GM23338 (cell line): ENCODE results near the gene ZFC3H1. TPM values are rescaled to one million over a fixed set of nuclear protein-coding genes. Genes with fewer than 3 reads are reported as not detected.

ENCODE experiments used
- ATAC-seq: fragments of 200-7000 bp; cut with Tn5 transposase; 3 replicates; pipeline ENCODE4 v1.9.1; 2020
- DNase-seq: peaks from one replicate; pipeline ENCODE4 v3.0.0-alpha.2; 2015; ENCODE audit warnings: low spot score
- H2AFZ ChIP-seq: fragments of 200-600 bp; sonication (generic); 2 replicates; pipeline ENCODE4 v1.8.0; 2016; ENCODE audit warnings: antibody characterized with exemption, mild to moderate bottlenecking, moderate library complexity
- H3F3A ChIP-seq: fragments of 200-600 bp; sonication (generic); replicated peaks from 2 replicates; pipeline ENCODE4 v1.8.0; 2017; ENCODE audit warnings: antibody characterized with exemption, mixed run types, low read depth
- H3K27ac ChIP-seq: fragments of 200-600 bp; sonication (generic); 2 replicates; pipeline ENCODE4 v1.6.1; 2016; ENCODE audit warnings: low read depth
- H3K27me3 ChIP-seq: fragments of 200-600 bp; sonication (generic); 2 replicates; pipeline ENCODE4 v1.8.0; 2016; ENCODE audit warnings: mild to moderate bottlenecking, mixed run types, moderate library complexity; ENCODE audit not compliant: insufficient read depth
- H3K36me3 ChIP-seq: fragments of 200-600 bp; sonication (generic); 2 replicates; pipeline ENCODE4 v1.8.0; 2016; ENCODE audit warnings: mild to moderate bottlenecking; ENCODE audit not compliant: insufficient read depth
- H3K4me1 ChIP-seq: fragments of 200-600 bp; sonication (generic); 2 replicates; pipeline ENCODE4 v1.8.0; 2016; ENCODE audit warnings: mild to moderate bottlenecking, moderate library complexity; ENCODE audit not compliant: insufficient read depth
- H3K4me2 ChIP-seq: fragments of 200-600 bp; sonication (generic); 2 replicates; pipeline ENCODE4 v1.7.1; 2017; ENCODE audit warnings: mixed run types
- H3K4me3 ChIP-seq: fragments of 200-600 bp; sonication (generic); 2 replicates; pipeline ENCODE4 v1.6.1; 2016; ENCODE audit warnings: mixed run types
- H3K79me2 ChIP-seq: fragments of 200-600 bp; sonication (generic); replicated peaks from 2 replicates; pipeline ENCODE4 v1.8.0; 2017; ENCODE audit warnings: mild to moderate bottlenecking; ENCODE audit not compliant: insufficient read depth
- H3K9me2 ChIP-seq: fragments of 200-600 bp; sonication (generic); 2 replicates; pipeline ENCODE4 v1.8.0; 2017; ENCODE audit not compliant: insufficient read depth
- H4K20me1 ChIP-seq: fragments of 200-600 bp; sonication (generic); replicated peaks from 2 replicates; pipeline ENCODE4 v1.8.0; 2017; ENCODE audit warnings: mild to moderate bottlenecking; ENCODE audit not compliant: insufficient read depth
- H3K27ac Mint-ChIP-seq: 2 replicates; pipeline ENCODE4 v1.8.0; 2020; ENCODE audit warnings: inconsistent platforms, mild to moderate bottlenecking, moderate library complexity, mixed read lengths
- H3K27me3 Mint-ChIP-seq: 3 replicates; pipeline ENCODE4 v1.8.0; 2022; ENCODE audit warnings: low read depth, mild to moderate bottlenecking, moderate library complexity, mixed read lengths, inconsistent platforms; ENCODE audit not compliant: insufficient read depth, poor library complexity
- H3K36me3 Mint-ChIP-seq: 3 replicates; pipeline ENCODE4 v1.8.0; 2021; ENCODE audit warnings: low read depth, mild to moderate bottlenecking, inconsistent platforms, moderate library complexity, mixed read lengths
- H3K4me1 Mint-ChIP-seq: 3 replicates; pipeline ENCODE4 v1.8.0; 2020; ENCODE audit warnings: mild to moderate bottlenecking, inconsistent platforms, mixed read lengths
- H3K4me3 Mint-ChIP-seq: 3 replicates; pipeline ENCODE4 v1.8.0; 2021; ENCODE audit warnings: moderate library complexity, mild to moderate bottlenecking, inconsistent platforms, mixed read lengths
- H3K9me3 Mint-ChIP-seq: 3 replicates; pipeline ENCODE4 v1.8.0; 2020; ENCODE audit warnings: moderate library complexity, mild to moderate bottlenecking, inconsistent platforms, mixed read lengths
- CREB1 ChIP-seq: fragments of 250-450 bp; sonication (Bioruptor Pico); IDR thresholded peaks from 2 replicates; pipeline ENCODE4 v1.5.0; 2020; ENCODE audit warnings: low read depth, mild to moderate bottlenecking, moderate library complexity
- EZH2 ChIP-seq: fragments of 200-600 bp; sonication (generic); IDR thresholded peaks from one replicate; pipeline ENCODE4 v1.8.0; 2017; ENCODE audit warnings: antibody characterized with exemption, mild to moderate bottlenecking, low read depth; ENCODE audit not compliant: unreplicated experiment
- EZH2phosphoT487 ChIP-seq: fragments of 200-600 bp; sonication (generic); IDR thresholded peaks from one replicate; pipeline ENCODE4 v1.8.1; 2018; ENCODE audit warnings: antibody characterized with exemption; ENCODE audit not compliant: unreplicated experiment
- JUNB ChIP-seq: IDR thresholded peaks from one replicate; pipeline ENCODE4 v1.6.1; 2016; ENCODE audit warnings: antibody characterized with exemption; ENCODE audit not compliant: unreplicated experiment
- NANOG ChIP-seq: IDR thresholded peaks from 2 replicates; pipeline ENCODE4 v1.6.1; 2016; ENCODE audit warnings: antibody characterized with exemption, borderline replicate concordance
- POLR2AphosphoS5 ChIP-seq: IDR thresholded peaks from 2 replicates; pipeline ENCODE4 v1.6.1; 2016; ENCODE audit warnings: antibody characterized with exemption, low read depth
- REST ChIP-seq: IDR thresholded peaks from one replicate; pipeline ENCODE4 v1.6.1; 2018; ENCODE audit warnings: antibody characterized with exemption; ENCODE audit not compliant: unreplicated experiment
- STAT1 ChIP-seq: IDR thresholded peaks from one replicate; pipeline ENCODE4 v1.6.1; 2016; ENCODE audit warnings: antibody characterized with exemption; ENCODE audit not compliant: unreplicated experiment
- ZNF114 ChIP-seq: fragments of 250-450 bp; sonication (Bioruptor Pico); IDR thresholded peaks from 2 replicates; pipeline ENCODE4 v1.5.0; 2020; ENCODE audit warnings: mild to moderate bottlenecking, moderate library complexity
- ZNF331 ChIP-seq: fragments of 250-450 bp; sonication (Bioruptor Pico); IDR thresholded peaks from 2 replicates; pipeline ENCODE4 v1.5.0; 2020; ENCODE audit warnings: low read depth, mild to moderate bottlenecking, moderate library complexity
- polyA plus RNA-seq: library from polyadenylated mRNA; unstranded; fragments of >200 nt; fragmentation: Nextera tagmentation; extraction: Ambion mirVana; gene quantifications from 2 replicates; pipeline ENCODE4 v1.2.1, GENCODE V29; 2016
- total RNA-seq: library from RNA; depleted of rRNA; stranded (reverse); fragments of >200 nt; shearing (Covaris generic); gene quantifications from 2 replicates; pipeline ENCODE4 v1.2.3, GENCODE V29; 2014
- TF ChIP-seq, protein P1 (sequence below), 2 experiments: fragments of 200-600 bp in 1 of 2; sonication (generic) in 1 of 2; conservative IDR thresholded peaks; 2 replicates each; pipeline versions ENCODE4 v1.5.1 to v1.6.1; 2016 to 2017; ENCODE audit warnings: antibody characterized with exemption in 2 of 2, low read depth in 2 of 2, mild to moderate bottlenecking in 2 of 2, moderate library complexity in 1 of 2
- TF ChIP-seq, protein P2 (sequence below): IDR thresholded peaks from 2 replicates; pipeline ENCODE4 v1.6.1; 2016; ENCODE audit warnings: antibody characterized with exemption
- TF ChIP-seq, protein P3 (sequence below): fragments of 250-450 bp; sonication (Bioruptor Pico); IDR thresholded peaks from 2 replicates; pipeline ENCODE4 v1.5.0; 2020; ENCODE audit warnings: mild to moderate bottlenecking, moderate library complexity

Gene ZFC3H1
- total and polyA plus RNA-seq, 2 experiments from 2014 or later, result 30.3 to 46.2 TPM

DNA sequence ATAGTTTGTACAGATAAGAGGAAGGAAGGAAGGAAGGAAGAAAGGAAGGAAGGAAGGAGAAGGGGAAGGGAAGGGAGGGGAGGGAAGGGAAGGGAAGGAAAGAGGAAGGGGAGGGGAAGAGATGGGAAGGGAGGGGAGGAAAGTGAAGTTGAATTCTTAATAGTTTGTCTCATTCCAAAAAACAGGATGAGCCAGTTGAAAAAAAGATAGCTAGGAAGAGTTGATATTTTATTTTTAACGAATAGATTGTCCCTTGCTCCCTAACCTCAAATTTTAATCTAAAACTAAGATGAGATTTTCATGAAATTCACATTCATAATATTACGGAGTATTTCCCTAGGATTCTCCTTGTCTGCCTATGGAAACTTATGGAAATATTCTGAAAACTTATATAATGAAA is 80.7 kb downstream of the ZFC3H1 start:
- no peaks in the 10 kb centered on the region for H3K27me3 ChIP-seq
- no peak overlapping the region for H3K4me3 Mint-ChIP-seq
- H3K27ac Mint-ChIP-seq, result no peak overlapping the region
- H2AFZ ChIP-seq, result no peak overlapping the region
- peaks cover 6% of the 10 kb centered on the region; the same call in 1 of the 3 replicates for H3K9me3 Mint-ChIP-seq
- no peak for TF ChIP-seq ZNF331 (CRISPR knock-in tag)
- no peak for TF ChIP-seq CREB1 (CRISPR knock-in tag)
- TF ChIP-seq, protein P1, sequence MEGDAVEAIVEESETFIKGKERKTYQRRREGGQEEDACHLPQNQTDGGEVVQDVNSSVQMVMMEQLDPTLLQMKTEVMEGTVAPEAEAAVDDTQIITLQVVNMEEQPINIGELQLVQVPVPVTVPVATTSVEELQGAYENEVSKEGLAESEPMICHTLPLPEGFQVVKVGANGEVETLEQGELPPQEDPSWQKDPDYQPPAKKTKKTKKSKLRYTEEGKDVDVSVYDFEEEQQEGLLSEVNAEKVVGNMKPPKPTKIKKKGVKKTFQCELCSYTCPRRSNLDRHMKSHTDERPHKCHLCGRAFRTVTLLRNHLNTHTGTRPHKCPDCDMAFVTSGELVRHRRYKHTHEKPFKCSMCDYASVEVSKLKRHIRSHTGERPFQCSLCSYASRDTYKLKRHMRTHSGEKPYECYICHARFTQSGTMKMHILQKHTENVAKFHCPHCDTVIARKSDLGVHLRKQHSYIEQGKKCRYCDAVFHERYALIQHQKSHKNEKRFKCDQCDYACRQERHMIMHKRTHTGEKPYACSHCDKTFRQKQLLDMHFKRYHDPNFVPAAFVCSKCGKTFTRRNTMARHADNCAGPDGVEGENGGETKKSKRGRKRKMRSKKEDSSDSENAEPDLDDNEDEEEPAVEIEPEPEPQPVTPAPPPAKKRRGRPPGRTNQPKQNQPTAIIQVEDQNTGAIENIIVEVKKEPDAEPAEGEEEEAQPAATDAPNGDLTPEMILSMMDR (conservative IDR thresholded peaks at IDR 0.05; ENCODE audit: low read depth in 2 of 2), result no peak
- TF ChIP-seq STAT1, result no peak
- no peak for TF ChIP-seq NANOG
- TF ChIP-seq JUNB, result no peak
- TF ChIP-seq ZNF114 (CRISPR knock-in tag), result no peak
- no peak for TF ChIP-seq POLR2AphosphoS5
- TF ChIP-seq, protein P2, sequence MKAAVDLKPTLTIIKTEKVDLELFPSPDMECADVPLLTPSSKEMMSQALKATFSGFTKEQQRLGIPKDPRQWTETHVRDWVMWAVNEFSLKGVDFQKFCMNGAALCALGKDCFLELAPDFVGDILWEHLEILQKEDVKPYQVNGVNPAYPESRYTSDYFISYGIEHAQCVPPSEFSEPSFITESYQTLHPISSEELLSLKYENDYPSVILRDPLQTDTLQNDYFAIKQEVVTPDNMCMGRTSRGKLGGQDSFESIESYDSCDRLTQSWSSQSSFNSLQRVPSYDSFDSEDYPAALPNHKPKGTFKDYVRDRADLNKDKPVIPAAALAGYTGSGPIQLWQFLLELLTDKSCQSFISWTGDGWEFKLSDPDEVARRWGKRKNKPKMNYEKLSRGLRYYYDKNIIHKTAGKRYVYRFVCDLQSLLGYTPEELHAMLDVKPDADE, result no peak
- TF ChIP-seq REST, result no peak
- TF ChIP-seq, protein P3, sequence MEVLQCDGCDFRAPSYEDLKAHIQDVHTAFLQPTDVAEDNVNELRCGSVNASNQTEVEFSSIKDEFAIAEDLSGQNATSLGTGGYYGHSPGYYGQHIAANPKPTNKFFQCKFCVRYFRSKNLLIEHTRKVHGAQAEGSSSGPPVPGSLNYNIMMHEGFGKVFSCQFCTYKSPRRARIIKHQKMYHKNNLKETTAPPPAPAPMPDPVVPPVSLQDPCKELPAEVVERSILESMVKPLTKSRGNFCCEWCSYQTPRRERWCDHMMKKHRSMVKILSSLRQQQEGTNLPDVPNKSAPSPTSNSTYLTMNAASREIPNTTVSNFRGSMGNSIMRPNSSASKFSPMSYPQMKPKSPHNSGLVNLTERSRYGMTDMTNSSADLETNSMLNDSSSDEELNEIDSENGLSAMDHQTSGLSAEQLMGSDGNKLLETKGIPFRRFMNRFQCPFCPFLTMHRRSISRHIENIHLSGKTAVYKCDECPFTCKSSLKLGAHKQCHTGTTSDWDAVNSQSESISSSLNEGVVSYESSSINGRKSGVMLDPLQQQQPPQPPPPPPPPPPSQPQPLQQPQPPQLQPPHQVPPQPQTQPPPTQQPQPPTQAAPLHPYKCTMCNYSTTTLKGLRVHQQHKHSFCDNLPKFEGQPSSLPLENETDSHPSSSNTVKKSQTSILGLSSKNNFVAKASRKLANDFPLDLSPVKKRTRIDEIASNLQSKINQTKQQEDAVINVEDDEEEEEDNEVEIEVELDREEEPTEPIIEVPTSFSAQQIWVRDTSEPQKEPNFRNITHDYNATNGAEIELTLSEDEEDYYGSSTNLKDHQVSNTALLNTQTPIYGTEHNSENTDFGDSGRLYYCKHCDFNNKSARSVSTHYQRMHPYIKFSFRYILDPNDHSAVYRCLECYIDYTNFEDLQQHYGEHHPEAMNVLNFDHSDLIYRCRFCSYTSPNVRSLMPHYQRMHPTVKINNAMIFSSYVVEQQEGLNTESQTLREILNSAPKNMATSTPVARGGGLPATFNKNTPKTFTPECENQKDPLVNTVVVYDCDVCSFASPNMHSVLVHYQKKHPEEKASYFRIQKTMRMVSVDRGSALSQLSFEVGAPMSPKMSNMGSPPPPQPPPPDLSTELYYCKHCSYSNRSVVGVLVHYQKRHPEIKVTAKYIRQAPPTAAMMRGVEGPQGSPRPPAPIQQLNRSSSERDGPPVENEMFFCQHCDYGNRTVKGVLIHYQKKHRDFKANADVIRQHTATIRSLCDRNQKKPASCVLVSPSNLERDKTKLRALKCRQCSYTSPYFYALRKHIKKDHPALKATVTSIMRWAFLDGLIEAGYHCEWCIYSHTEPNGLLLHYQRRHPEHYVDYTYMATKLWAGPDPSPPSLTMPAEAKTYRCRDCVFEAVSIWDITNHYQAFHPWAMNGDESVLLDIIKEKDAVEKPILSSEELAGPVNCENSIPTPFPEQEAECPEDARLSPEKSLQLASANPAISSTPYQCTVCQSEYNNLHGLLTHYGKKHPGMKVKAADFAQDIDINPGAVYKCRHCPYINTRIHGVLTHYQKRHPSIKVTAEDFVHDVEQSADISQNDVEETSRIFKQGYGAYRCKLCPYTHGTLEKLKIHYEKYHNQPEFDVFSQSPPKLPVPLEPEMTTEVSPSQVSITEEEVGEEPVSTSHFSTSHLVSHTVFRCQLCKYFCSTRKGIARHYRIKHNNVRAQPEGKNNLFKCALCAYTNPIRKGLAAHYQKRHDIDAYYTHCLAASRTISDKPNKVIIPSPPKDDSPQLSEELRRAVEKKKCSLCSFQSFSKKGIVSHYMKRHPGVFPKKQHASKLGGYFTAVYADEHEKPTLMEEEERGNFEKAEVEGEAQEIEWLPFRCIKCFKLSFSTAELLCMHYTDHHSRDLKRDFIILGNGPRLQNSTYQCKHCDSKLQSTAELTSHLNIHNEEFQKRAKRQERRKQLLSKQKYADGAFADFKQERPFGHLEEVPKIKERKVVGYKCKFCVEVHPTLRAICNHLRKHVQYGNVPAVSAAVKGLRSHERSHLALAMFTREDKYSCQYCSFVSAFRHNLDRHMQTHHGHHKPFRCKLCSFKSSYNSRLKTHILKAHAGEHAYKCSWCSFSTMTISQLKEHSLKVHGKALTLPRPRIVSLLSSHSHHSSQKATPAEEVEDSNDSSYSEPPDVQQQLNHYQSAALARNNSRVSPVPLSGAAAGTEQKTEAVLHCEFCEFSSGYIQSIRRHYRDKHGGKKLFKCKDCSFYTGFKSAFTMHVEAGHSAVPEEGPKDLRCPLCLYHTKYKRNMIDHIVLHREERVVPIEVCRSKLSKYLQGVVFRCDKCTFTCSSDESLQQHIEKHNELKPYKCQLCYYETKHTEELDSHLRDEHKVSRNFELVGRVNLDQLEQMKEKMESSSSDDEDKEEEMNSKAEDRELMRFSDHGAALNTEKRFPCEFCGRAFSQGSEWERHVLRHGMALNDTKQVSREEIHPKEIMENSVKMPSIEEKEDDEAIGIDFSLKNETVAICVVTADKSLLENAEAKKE (CRISPR knock-in tag), result no peak
- no peak for TF ChIP-seq EZH2phosphoT487
- TF ChIP-seq EZH2, result no peak
- DNase-seq (no peak), ATAC-seq (no peak)
- peaks cover 1% of the 10 kb centered on the region for H3K27me3 Mint-ChIP-seq
- peaks cover 11% of the 10 kb centered on the region; the same call in 1 of the 2 replicates for H3K9me2 ChIP-seq
- no peaks in the 10 kb centered on the region for H3K36me3 ChIP-seq
- no peak overlapping the region for H3K4me3 ChIP-seq
- no peak overlapping the region for H3K4me2 ChIP-seq
- H3K4me1 Mint-ChIP-seq, result no peaks in the 10 kb centered on the region
- no peaks in the 10 kb centered on the region for H3K4me1 ChIP-seq
- no peaks in the 10 kb centered on the region for H3F3A ChIP-seq
- H4K20me1 ChIP-seq, result no peaks in the 10 kb centered on the region
- no peak overlapping the region for H3K27ac ChIP-seq
- H3K79me2 ChIP-seq, result no peaks in the 10 kb centered on the region
- H3K36me3 Mint-ChIP-seq, result no peaks in the 10 kb centered on the region
